HL-60 (cell line): Measurements from ENCODE around the gene TXNDC17.

Source experiments
- POLR2AphosphoS5 ChIP-seq: IDR thresholded peaks from 2 replicates; pipeline ENCODE4 v1.6.1; 2012; ENCODE audit warnings: low read depth
- SPI1 ChIP-seq: IDR thresholded peaks from 2 replicates; pipeline ENCODE4 v1.6.1; 2012; ENCODE audit warnings: low read depth, mild to moderate bottlenecking, borderline replicate concordance
- TF ChIP-seq, protein P1 (sequence below): IDR thresholded peaks from one replicate; pipeline ENCODE4 v1.5.1; 2011; ENCODE audit warnings: low read length, control low read depth, inconsistent platforms; ENCODE audit not compliant: insufficient read depth
- TF ChIP-seq, protein P2 (sequence below): IDR thresholded peaks from 2 replicates; pipeline ENCODE4 v1.6.1; 2012; ENCODE audit warnings: low read depth; ENCODE audit not compliant: insufficient replicate concordance

DNA sequence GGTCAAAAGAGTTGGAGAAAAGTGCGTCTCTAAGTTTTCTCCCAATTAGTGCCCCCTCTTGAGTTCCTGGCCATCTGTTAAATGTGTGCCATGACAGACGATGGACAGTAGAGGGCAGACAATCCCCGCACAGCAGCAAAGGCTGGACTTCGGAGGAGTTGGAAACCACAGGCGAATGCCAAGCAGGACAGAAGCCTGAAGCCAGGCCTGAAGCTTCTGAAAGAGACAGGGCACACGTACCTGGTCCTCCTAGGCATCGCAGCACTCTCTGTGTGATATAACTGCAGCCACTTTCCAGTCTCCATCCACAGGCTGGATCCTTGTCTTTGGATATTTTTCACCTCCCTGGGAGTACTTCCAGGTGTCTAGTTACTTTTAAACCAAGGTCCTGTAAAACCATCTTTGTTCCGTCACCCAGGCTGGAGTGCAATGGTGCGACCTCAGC, 25.2 kb downstream of the TXNDC17 start:
- TF ChIP-seq, protein P1, sequence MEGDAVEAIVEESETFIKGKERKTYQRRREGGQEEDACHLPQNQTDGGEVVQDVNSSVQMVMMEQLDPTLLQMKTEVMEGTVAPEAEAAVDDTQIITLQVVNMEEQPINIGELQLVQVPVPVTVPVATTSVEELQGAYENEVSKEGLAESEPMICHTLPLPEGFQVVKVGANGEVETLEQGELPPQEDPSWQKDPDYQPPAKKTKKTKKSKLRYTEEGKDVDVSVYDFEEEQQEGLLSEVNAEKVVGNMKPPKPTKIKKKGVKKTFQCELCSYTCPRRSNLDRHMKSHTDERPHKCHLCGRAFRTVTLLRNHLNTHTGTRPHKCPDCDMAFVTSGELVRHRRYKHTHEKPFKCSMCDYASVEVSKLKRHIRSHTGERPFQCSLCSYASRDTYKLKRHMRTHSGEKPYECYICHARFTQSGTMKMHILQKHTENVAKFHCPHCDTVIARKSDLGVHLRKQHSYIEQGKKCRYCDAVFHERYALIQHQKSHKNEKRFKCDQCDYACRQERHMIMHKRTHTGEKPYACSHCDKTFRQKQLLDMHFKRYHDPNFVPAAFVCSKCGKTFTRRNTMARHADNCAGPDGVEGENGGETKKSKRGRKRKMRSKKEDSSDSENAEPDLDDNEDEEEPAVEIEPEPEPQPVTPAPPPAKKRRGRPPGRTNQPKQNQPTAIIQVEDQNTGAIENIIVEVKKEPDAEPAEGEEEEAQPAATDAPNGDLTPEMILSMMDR, result peak; percentile 56
- TF ChIP-seq POLR2AphosphoS5 (no peak), SPI1 (no peak)
- TF ChIP-seq, protein P2, sequence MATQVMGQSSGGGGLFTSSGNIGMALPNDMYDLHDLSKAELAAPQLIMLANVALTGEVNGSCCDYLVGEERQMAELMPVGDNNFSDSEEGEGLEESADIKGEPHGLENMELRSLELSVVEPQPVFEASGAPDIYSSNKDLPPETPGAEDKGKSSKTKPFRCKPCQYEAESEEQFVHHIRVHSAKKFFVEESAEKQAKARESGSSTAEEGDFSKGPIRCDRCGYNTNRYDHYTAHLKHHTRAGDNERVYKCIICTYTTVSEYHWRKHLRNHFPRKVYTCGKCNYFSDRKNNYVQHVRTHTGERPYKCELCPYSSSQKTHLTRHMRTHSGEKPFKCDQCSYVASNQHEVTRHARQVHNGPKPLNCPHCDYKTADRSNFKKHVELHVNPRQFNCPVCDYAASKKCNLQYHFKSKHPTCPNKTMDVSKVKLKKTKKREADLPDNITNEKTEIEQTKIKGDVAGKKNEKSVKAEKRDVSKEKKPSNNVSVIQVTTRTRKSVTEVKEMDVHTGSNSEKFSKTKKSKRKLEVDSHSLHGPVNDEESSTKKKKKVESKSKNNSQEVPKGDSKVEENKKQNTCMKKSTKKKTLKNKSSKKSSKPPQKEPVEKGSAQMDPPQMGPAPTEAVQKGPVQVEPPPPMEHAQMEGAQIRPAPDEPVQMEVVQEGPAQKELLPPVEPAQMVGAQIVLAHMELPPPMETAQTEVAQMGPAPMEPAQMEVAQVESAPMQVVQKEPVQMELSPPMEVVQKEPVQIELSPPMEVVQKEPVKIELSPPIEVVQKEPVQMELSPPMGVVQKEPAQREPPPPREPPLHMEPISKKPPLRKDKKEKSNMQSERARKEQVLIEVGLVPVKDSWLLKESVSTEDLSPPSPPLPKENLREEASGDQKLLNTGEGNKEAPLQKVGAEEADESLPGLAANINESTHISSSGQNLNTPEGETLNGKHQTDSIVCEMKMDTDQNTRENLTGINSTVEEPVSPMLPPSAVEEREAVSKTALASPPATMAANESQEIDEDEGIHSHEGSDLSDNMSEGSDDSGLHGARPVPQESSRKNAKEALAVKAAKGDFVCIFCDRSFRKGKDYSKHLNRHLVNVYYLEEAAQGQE, result no peak
